Omental fat pad (tissue), 4 donors: ENCODE measurements around the gene ZNF148. TPM values are rescaled to one million over a fixed set of nuclear protein-coding genes. Genes with fewer than 3 reads are reported as not detected.

Experiments used
- ATAC-seq: fragments of 150-250 bp; one replicate; pipeline ENCODE4 v1.9.1; 2016; ENCODE audit warnings: mild to moderate bottlenecking, moderate library complexity; ENCODE audit not compliant: low FRiP score
- DNase-seq: peaks from one replicate; pipeline ENCODE4 v3.0.0-alpha.2; 2019; ENCODE audit warnings: low spot score
- CTCF ChIP-seq, 3 donors: fragments of 450-650 bp; IDR thresholded peaks; one replicate each; pipeline ENCODE4 v1.5.1; 2016 to 2017; ENCODE audit warnings: antibody characterized with exemption in 3 of 3, mild to moderate bottlenecking in 3 of 3, moderate library complexity in 2 of 3
- total RNA-seq, 4 donors: library from RNA; depleted of rRNA; stranded (reverse); fragments of >200 nt; gene quantifications; one replicate each; pipeline ENCODE4 v1.1.0, GENCODE V29; 2016

The ZNF148 gene
- total RNA-seq, 4 donors from 2014 or later, result 23.9 to 34.5 (median 24.9) TPM

GRCh38 chr3:125322166-125322565 is 53.0 kb downstream of the ZNF148 start:
- ATAC-seq, result no peak
- no peak for TF ChIP-seq CTCF (IDR thresholded peaks at IDR 0.05)

GRCh38 chr3:125319765-125320164 is 55.4 kb downstream of the ZNF148 start:
- ATAC-seq, result no peak
- TF ChIP-seq CTCF (IDR thresholded peaks at IDR 0.05), result no peak
- DNase-seq, result no peak

More at GRCh38 chr3:125322166-125322565, 53.0 kb downstream of the ZNF148 start:
- DNase-seq, result no peak

GRCh38 chr3:125318871-125319270 is 56.3 kb downstream of the ZNF148 start:
- ATAC-seq (no peak), DNase-seq (no peak)
- no peak for TF ChIP-seq CTCF (IDR thresholded peaks at IDR 0.05)

GRCh38 chr3:125318167-125318865 is 56.8 kb downstream of the ZNF148 start:
- no peak for TF ChIP-seq CTCF (IDR thresholded peaks at IDR 0.05)
- no peak for ATAC-seq

GRCh38 chr3:125317761-125318160 is 57.4 kb downstream of the ZNF148 start:
- ATAC-seq (no peak), DNase-seq (no peak)

More at GRCh38 chr3:125318167-125318865, 56.8 kb downstream of the ZNF148 start:
- DNase-seq, result no peak

GRCh38 chr3:125316949-125317348 is 58.2 kb downstream of the ZNF148 start:
- no peak for TF ChIP-seq CTCF (IDR thresholded peaks at IDR 0.05)
- ATAC-seq, result no peak
- no peak for DNase-seq

More at GRCh38 chr3:125317761-125318160, 57.4 kb downstream of the ZNF148 start:
- no peak for TF ChIP-seq CTCF (IDR thresholded peaks at IDR 0.05)

- DNase-seq (no peak), ATAC-seq (no peak)
Measured at GRCh38 chr3:125316246-125316645, 58.9 kb downstream of the ZNF148 start.

More at GRCh38 chr3:125316246-125316645, 58.9 kb downstream of the ZNF148 start:
- TF ChIP-seq CTCF (IDR thresholded peaks at IDR 0.05), result no peak
